Activated CD8-positive, alpha-beta memory T cell treated with anti-CD3 and anti-CD28 coated beads for 24 hours (primary cell): Measurements from ENCODE around the gene WNT4.
"Not testable (repeated sequence)": the region's sequence is repeated elsewhere in the genome, so short reads cannot be mapped to it uniquely, and the experiment has no call there.

Experiments used
- DNase-seq: peaks from one replicate; pipeline ENCODE4 v3.0.0-alpha.2; 2020

The WNT4 gene

DNA sequence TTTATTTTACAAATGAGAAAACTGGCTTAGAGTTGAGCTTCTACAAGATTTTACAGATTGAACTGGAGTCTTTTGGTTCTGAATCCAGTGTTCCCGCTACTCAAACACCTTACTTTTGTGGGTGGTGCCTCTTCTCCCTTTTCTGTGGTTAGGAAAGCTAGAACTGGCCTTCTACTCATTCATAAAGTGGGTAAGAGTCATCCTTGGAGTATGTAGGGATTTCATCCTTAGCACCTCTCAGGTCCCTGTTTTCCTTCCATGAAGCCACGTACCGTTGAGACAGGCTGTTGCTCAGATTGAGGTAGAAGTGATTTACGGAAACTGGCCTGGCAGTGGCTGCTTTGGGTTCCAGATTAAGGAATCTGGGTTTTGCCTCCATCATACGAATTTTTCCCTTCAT lies 35.8 kb downstream of the WNT4 start:
- DNase-seq: no peak

DNA sequence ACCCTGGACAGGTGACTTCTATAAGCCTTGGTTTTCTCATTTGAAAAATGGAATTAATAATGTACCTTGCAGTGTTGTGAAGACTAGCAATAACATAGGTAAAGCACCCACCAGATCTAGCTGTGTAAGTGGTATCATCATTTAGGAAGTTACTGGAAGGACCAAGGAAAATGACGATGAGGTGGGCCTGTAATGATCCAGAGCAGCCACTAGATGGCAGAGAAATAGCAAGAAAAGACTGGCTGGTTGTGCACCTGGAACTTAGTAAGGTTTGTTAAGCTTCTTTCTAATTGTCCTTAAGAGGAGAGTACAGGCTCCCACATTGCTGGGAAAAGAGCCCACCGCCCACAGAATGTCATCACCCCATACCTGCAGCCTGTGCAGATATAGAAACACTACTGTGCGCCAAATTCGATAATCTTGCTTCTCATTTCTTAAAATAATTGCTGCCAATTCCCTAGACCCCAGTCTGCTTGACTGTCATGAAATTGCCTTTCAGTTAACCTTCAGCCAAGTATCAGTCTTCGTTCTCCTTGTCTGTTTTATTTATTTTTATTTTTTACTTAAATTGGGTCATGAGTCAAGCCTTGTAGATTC lies 37.2 kb downstream of the WNT4 start:
- DNase-seq: peak; percentile 54

DNA sequence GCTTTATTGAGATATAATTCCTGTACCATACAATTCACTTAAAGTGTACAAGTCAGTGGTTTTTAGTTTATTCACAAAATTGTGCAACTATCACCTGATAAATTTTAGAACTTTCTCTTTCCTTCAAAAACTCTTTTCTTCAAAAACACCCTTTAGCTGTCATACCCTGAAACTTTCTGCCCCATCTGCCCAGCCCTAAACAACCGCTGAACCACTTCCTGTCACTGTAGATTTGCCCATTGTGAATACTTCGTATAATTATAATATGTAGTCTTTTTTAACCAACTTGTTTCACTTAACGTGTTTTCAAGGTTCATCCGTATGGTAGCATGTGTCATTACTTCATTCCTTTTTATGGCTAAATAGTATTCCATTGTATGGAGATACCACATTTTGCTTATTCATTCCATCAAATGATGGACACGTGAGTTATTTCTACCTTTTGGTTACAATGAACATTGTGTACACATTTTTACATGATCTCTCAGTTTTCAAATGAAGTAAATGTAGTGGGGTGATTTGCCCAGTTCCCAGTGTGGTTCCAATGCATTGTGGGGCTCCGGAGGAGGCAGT lies 37.9 kb downstream of the WNT4 start:
- DNase-seq: peak; percentile 56

DNA sequence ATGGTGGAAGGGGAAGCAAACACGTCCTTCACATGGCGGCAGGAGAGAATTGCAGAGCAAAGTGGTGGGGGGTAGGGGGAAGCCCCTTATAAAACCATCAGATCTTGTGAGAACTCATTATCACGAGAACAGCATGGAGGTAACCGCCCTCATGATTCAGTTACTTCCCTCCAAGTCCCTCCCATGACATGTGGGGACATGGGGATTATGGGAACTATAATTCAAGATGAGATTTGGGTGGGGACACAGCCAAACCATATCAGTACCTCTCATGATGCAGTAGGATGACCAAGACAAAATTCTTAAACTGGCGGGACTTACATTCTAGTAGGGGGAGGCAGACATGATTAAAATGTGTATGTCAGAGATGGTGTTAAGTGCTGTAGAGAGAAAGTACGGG lies 38.8 kb downstream of the WNT4 start:
- peak; percentile 52 for DNase-seq

DNA sequence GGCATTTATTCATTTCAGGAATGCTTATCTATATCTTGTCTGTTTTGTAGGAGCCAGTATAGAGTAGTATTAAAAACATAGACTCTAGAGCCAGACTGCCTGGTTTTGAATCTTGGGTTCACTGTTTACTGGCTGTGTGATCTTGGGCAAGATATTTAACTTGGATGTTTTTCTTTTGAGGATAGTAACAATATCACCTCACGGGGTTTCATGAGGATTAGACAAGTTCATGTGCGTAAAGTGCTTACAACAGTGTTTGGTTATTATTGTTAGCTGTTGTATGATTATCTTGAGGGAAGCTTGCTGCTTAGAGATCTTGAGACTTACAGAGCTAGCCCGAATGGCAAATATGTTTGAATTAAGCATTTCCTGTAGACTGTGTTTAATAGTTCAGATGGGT lies 40.2 kb downstream of the WNT4 start:
- no peak for DNase-seq

DNA sequence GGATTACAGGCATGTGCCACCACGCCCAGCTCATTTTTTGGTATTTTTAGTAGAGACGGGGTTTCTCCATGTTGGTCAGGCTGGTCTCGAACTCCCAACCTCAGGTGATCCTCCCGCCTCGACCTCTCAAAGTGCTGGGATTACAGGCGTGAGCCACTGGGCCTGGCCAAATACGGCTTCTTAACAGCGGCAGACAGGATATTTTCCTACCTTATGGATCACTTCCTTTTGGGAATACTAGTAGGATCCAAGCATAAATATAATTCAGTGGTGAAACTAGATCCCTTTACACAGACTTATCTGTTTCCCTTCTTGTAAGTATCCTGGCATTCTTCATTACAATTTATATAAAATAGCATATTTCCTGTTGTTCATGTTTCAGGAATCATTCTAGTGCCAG lies 40.9 kb downstream of the WNT4 start:
- no peak for DNase-seq

DNA sequence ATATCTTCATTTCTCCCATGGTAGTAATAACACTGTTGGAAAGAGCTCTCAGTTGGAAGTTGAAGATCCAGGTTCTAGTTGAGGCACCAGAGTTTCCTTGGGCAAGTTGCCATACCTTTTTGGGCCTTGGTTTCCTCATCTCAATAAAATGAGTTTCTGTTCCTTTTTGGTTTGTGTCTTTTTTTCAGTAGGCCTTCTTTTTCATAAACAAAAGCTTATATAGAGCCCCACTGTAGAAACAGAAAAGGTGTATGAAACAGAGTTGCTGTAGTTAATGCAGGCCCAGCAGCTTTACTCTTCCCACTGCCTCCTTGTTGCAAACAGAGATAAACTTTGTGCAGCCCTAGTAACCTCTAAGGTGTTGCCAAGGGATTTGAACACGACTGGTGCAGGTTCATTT lies 41.7 kb downstream of the WNT4 start:
- DNase-seq: no peak

DNA sequence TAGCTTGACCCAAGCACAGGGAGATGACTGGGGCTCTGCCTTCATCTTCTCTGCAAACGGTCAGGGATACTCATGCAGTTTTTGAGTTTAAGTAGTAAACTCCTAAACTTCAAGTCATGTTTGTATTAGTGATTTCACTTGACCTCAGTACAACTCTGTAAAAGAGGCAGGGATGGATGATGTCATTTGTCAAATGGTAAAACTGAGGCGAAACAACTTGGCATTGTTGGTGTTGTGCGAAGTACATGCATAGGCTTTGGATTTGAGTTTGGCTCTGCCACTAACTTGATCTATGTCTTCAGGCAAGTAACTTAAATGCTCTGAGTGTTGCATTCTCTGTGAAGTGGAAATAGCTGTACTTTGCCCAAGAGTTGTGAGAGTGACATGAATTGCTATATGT lies 42.7 kb downstream of the WNT4 start:
- DNase-seq: no peak

DNA sequence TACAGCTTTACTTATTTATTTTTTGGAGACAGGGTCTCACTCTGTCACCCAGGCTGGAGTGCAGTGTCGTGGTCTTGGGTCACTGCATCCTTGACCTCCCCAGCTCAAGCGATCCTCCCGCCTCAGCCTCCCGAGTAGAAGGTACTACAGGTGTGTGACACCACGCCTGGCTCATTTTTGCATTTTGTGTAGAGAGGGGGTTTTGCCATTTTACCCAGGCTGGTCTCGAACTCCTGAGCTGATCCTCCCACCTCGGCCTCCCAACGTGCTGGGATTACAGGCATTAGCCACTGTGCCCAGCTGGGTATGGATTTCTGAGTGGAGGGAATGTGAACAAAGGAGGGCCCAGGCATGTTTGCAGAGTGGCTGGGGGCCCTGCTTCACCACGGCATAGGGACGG lies 44.1 kb downstream of the WNT4 start:
- DNase-seq: no peak

DNA sequence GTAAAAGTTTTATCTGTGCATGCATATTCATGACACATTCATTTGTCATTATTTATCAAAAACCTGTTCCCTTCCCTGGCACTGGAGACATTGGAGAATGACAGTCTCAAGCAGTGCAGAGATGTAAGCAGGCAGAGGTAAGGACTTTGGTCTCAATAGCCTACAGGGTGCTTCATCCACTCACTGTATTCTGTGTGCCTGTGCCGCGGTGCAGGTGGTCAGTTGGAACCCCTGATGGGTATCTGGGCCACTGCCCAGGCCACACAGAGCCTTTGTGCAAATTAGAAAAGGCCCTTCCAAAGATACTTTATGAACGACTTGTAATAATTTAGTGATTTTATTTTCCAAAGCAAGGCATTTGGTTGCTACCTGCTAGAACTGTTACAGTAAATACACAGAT lies 46.4 kb downstream of the WNT4 start:
- no peak for DNase-seq

DNA sequence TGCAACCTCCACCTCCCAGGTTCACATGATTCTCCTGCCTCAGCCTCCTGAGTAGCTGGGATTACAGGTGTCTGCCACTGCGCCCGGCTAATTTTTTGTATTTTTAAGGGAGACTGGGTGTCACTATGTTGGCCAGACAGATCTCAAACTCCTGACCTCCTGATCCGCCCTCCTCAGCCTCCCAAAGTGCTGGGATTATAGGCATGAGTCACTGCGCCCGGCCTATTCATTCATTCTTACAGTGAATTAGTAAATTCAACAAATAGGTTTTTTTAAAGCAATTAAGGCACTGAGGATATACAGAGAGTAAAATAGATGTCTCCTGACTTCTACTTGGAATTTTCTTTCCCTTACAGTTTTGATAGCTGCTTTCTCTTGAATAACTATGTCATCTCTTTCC lies 46.9 kb downstream of the WNT4 start:
- DNase-seq: no peak

DNA sequence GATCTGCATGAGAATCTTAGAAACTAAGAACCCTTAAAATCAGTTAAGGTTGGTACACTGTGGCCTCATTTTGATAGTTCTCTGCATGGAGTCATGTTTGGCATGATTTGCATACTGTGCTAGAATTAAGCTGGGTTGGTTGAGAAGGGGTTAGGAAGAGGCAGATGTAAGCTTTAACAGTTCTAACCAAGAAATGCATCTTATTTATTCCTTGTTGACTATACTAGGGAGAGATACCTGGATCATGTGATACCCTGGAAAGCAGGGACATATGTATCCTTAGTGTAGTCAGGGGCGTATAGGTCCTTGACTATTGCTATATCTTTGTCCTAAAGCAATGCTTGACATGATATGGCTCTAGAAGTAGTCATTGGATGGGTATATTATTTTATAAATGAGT lies 49.4 kb downstream of the WNT4 start:
- no peak for DNase-seq

DNA sequence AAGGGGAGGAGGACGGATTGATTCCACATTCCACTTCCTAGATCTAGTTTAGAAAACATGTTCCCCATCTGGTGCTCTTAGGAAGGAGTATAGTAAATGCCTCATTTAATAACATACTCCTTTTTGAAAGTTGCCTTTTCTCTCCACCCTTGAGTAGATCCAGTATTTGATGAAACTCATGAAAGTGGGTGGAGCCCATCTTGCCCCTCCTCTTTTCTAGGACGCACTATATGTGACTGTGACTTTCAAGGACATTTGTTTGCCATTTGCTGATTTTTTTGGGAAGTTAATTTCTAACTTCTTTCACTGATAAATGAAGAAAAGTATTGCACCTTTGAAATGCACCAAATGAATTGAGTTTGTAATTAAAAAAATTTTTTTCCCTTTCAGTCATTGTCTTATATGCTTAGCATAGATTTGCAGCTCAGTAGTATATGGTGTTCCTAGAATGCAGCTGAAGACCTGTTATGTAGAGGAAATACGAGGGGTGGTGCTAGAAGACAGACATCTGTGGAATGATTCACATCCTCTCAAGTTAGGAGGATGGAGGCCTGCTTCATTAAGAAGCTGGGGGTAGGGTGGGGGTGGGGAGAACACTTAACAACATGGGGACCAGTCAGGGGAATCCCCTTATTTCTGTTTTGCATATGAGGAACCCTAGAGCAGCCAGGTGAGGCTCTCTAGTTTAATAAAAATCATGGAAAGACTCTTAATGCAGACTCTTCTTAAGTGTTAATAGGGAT lies 50.7 kb downstream of the WNT4 start:
- not testable (repeated sequence) for DNase-seq

DNA sequence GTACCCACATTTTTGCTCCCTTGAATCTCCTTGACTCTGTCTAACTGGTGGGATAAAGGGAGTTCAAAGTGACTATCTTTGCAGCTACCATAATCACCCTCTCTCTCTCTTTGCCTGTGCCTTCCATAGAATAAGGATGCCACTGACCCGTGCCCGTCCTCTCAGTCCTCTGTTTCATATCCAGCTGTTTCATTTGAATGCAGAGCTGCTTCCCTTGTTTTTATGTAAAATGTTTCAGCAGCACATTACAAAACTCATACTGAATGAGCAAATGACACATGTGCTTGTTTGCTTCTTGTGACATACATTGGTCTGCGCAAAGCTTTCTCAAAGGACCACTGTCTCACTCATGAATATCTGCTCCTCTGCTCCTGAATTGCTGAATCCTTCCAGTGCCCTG lies 52.0 kb downstream of the WNT4 start:
- DNase-seq: no peak

DNA sequence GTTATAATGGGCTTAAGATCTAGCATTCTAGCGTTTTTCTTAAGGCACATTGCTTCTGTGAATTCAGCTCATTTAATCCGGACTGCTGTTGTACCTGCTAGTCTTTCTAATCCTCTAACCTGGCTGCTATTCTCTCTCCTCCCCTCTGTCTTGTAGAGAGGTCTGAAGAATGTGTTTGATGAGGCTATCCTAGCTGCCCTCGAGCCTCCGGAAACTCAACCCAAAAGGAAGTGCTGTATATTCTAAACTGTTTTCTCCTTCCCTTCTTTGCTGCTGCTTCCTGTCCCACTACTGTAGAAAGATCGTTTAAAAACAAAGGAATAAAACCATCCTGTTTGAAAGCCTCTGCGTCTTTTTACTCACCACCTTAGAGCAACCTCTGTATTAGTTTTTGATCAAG lies 53.1 kb downstream of the WNT4 start:
- no peak for DNase-seq

DNA sequence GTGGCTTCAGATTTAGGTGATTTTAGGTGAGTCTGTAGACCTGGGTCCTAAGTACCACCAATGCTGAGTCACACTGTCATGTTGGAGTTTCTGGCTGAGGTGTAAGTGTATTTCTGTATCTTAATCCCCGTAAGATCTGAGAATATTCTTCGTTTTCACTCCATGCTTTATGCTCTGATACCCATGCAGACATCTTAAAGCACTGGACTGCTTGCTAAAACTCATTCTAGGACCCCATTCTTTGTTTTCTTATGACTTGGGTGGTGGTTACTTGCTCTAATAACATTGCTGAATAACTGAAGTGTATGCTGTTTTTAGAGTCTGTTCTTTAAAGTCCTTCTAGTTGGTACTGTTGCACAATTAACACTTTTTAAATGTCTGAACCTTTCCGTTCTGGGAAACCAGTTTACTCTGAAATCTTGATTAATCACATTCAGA lies 53.7 kb downstream of the WNT4 start:
- no peak for DNase-seq

DNA sequence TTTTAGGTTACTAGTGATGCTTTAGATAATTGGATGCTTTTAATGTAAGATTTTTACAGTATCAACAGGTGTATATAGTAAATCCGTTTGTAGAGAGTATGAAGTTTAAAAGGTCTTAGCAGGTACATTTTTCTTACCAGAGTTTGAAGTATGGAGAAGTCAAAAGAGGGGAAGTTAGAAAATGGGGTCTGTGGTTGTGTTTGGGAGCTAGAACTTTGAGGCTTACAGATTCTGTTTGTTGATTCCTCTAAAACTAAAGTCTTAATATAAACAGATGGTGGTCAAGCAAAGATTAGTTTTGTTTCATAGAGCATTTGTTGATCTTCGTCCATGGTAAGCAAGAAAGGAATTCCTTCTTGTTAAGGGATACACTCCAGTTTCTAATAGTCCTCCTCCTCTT lies 54.6 kb downstream of the WNT4 start:
- no peak for DNase-seq

DNA sequence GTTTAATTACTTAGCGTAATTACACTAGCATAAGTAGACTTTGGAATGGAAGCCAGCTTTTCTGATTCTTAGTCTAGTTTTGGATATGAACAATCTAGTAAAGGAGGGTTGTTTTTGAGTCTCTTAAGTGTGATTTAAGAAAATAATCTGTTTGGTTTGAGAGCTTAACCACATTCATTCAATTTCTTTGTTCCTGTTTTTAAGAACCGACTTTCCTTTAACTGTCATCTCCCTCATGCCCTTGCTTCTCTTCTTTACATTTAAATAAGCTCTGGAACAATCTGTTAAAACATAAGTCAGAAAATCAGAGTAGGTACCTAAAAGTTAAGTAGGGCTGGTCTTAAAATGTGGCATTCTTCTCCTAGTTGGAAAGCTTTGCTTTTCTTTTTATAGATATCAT lies 62.7 kb downstream of the WNT4 start:
- no peak for DNase-seq

DNA sequence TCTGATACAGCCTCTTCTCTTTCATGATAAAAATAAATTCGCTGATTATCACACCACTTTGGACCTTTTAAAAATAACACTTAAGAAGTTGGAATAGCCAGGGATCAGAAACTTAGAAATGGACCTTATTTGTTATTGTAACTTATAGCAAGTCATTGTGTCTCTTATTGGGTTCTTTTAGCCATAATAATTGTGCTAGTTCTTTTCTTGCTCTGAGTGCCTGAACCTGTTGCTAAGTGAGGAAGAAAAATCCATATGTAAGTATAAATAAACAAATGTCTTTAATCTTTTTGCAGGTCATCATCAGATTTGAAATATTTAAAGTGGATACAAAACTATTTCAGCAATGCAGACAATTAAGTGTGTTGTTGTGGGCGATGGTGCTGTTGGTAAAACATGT lies 64.8 kb downstream of the WNT4 start:
- no peak for DNase-seq

DNA sequence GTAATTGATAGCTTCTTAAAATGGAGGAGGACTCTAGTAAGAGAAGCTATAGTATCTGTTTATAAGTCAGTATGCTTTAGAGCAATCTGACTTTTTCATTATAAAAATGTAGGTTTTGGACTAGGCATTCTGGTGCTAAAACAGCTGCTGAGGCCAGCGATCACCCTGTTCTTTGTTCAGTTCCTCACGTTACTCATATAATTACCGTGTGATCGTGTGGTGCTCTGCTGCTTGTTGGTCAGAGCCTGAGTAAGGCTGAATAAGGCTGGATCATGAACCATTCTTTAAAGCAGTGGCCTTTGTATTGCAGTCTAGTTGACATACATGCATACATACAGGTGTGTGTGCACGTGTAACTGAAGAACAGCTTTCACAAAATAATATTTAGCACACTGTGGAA lies 65.2 kb downstream of the WNT4 start:
- DNase-seq: no peak

DNA sequence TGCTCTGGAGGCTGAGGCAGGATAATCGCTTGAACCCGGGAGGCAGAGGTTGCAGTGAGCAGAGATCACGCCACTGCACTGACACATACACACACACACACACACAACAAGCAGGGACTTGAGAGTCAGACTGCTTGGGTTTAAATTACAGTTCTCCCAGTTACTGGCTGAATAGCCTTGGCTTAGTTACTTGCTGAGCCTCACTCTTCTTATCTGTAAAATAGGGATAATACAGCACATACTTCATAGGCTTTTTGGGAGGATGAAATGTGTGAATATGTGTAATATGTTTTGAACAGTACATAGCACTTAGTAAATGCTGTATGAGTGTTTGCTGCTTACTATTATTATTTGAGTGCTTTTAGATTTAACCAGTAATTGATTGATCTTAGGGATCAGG lies 66.6 kb downstream of the WNT4 start:
- no peak for DNase-seq

DNA sequence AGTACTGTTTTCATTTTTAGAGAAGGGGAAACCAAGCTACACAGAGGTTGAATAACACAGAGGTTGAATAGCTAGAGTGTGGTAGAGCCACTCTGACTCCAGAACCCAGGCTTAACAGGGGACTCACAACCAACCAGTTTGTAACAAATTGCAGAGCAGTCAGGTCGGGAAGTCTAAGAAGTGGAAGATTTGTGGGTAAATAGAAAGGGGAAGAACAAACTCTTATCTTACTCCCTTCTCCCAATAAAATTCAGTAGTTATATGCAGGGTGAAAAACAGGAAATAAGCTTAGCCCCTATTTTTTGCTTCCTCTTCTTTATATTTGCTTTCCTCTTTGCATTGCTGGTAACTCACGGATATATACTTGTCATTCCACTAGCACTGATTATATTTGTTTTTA lies 67.2 kb downstream of the WNT4 start:
- no peak for DNase-seq

DNA sequence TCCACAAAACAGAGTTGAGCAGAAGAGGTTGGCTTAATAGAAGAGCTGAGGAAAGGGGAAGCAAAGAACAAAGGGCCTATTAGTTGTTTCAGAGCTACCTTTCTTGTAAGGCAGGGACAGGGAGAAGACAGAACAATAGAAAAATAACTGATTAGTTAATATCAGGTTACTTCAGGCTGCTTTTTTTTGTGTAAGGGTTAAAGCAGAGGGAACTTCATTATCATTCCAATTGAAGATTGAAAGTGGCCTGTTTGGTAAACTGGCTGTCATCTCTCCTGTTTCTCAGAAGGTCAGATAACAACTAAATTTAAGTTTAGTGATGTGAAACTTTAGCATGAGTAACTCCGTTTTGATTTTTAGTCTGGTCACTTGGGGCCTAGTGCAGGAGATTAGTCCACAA lies 68.1 kb downstream of the WNT4 start:
- no peak for DNase-seq

DNA sequence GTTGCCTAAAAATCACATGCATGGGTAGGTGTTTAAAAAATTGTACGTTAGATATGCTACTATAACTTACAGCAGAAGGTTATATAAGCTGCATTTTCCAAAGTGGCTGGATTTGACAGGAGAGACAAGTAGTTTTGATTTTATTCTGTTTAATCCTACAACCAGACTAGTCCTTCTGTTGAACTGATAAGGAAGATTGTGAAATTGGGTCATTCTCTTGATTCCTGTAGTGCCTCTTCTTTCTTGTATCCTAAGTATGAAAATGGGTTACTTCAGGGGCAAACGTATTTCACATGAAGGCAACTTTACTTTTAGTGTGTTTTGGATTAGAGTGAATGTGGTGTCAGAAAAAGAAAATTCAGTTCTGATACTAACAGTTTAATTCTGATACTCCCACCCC lies 71.4 kb downstream of the WNT4 start:
- no peak for DNase-seq
